Mesenchymal stem cell (in vitro differentiated cells and primary cell): ENCODE results near the gene SETD2.
A peak's percentile ranks its signal among the peaks of the same experiment; 100 is the strongest.

Experiments used
- DNase-seq: peaks from one replicate; pipeline ENCODE4 v3.0.0-alpha.2; 2013
- H2AFZ ChIP-seq: one replicate; pipeline ENCODE4 v1.6.1; 2013; ENCODE audit warnings: low read depth, mild to moderate bottlenecking, control low read depth, inconsistent platforms, low read length, moderate library complexity
- H2AK5ac ChIP-seq: 2 replicates; pipeline ENCODE4 v1.6.1; 2013; ENCODE audit warnings: low read length, moderate library complexity, mild to moderate bottlenecking, inconsistent platforms; ENCODE audit not compliant: severe bottlenecking
- H2BK120ac ChIP-seq: one replicate; pipeline ENCODE4 v1.6.1; 2013; ENCODE audit warnings: low read depth, mild to moderate bottlenecking, inconsistent platforms, low read length, moderate library complexity
- H2BK12ac ChIP-seq, 2 experiments: one replicate each; pipeline ENCODE4 v1.6.1; 2013; ENCODE audit warnings: inconsistent platforms in 2 of 2, low read length in 2 of 2, mild to moderate bottlenecking in 2 of 2, moderate library complexity in 2 of 2, control low read depth in 1 of 2
- H2BK15ac ChIP-seq: one replicate; pipeline ENCODE4 v1.6.1; 2013; ENCODE audit warnings: mild to moderate bottlenecking, low read depth, inconsistent platforms; ENCODE audit not compliant: poor library complexity, severe bottlenecking
- H2BK5ac ChIP-seq: 2 replicates; pipeline ENCODE4 v1.6.1; 2013; ENCODE audit warnings: low read depth, mild to moderate bottlenecking, low read length, control low read depth, inconsistent platforms; ENCODE audit not compliant: poor library complexity, severe bottlenecking
- H3K14ac ChIP-seq, 2 experiments: one replicate each; pipeline ENCODE4 v1.6.1; 2013; ENCODE audit warnings: inconsistent platforms in 2 of 2, low read length in 2 of 2, control low read depth in 1 of 2, mild to moderate bottlenecking in 1 of 2, moderate library complexity in 1 of 2
- H3K18ac ChIP-seq, 2 experiments: one replicate each; pipeline ENCODE4 v1.6.1; 2013; ENCODE audit warnings: inconsistent platforms in 2 of 2, low read length in 2 of 2, control low read depth in 1 of 2, low read depth in 1 of 2, mild to moderate bottlenecking in 1 of 2
- H3K23ac ChIP-seq, 2 experiments: one replicate each; pipeline ENCODE4 v1.6.1; 2013; ENCODE audit warnings: inconsistent platforms in 2 of 2, low read length in 2 of 2, mild to moderate bottlenecking in 2 of 2, moderate library complexity in 2 of 2, control low read depth in 1 of 2
- H3K27ac ChIP-seq: 2 replicates; pipeline ENCODE4 v1.5.1; 2013; ENCODE audit warnings: mild to moderate bottlenecking, moderate library complexity, low read length, control low read depth, inconsistent platforms; ENCODE audit not compliant: poor library complexity, severe bottlenecking
- H3K27me3 ChIP-seq, 2 experiments: 2 replicates each; pipeline versions ENCODE4 v1.6.1 to v1.7.0; 2013; ENCODE audit warnings: low read length in 2 of 2, mild to moderate bottlenecking in 2 of 2, moderate library complexity in 2 of 2, control low read depth in 1 of 2, inconsistent platforms in 1 of 2; ENCODE audit not compliant: control insufficient read depth in 1 of 2, insufficient read depth in 1 of 2
- H3K36me3 ChIP-seq, 2 experiments: 2 replicates each; pipeline versions ENCODE4 v1.6.1 to v1.7.0; 2013; ENCODE audit warnings: low read length in 2 of 2, control low read depth in 1 of 2, inconsistent platforms in 1 of 2, low read depth in 1 of 2, mild to moderate bottlenecking in 1 of 2; ENCODE audit not compliant: insufficient read depth in 2 of 2, control insufficient read depth in 1 of 2
- H3K4ac ChIP-seq, 2 experiments: one replicate each; pipeline ENCODE4 v1.6.1; 2013; ENCODE audit warnings: inconsistent platforms in 2 of 2, low read length in 2 of 2, mild to moderate bottlenecking in 2 of 2, moderate library complexity in 2 of 2, control low read depth in 1 of 2, low read depth in 1 of 2
- H3K4me1 ChIP-seq: 2 replicates; pipeline ENCODE4 v1.6.1; 2013; ENCODE audit warnings: low read depth, low read length, control low read depth; ENCODE audit not compliant: control insufficient read depth, insufficient read depth
- H3K4me2 ChIP-seq: 2 replicates; pipeline ENCODE4 v1.6.1; 2013; ENCODE audit warnings: low read length, mild to moderate bottlenecking, inconsistent platforms; ENCODE audit not compliant: poor library complexity, severe bottlenecking
- H3K4me3 ChIP-seq, 2 experiments: 2 replicates each; pipeline versions ENCODE4 v1.5.1 to v1.7.0; 2013; ENCODE audit warnings: low read length in 2 of 2, mild to moderate bottlenecking in 2 of 2, control low read depth in 1 of 2, low read depth in 1 of 2; ENCODE audit not compliant: insufficient read depth in 1 of 2
- H3K79me1 ChIP-seq: replicated peaks from 2 replicates; pipeline ENCODE4 v1.6.1; 2013; ENCODE audit warnings: mild to moderate bottlenecking, control low read depth, low read length, inconsistent platforms; ENCODE audit not compliant: poor library complexity, severe bottlenecking
- H3K9ac ChIP-seq: 2 replicates; pipeline ENCODE4 v1.7.0; 2013; ENCODE audit warnings: mild to moderate bottlenecking, low read length, moderate library complexity
- H3K9me3 ChIP-seq: 2 replicates; pipeline ENCODE4 v1.7.0; 2013; ENCODE audit warnings: mild to moderate bottlenecking, low read length; ENCODE audit not compliant: control insufficient read depth
- H4K8ac ChIP-seq: one replicate; pipeline ENCODE4 v1.6.1; 2013; ENCODE audit warnings: inconsistent platforms, mild to moderate bottlenecking, low read length, moderate library complexity
- H4K91ac ChIP-seq: one replicate; pipeline ENCODE4 v1.6.1; 2013; ENCODE audit warnings: mild to moderate bottlenecking, low read length, inconsistent platforms
- WGBS: methylation state at CpG from one replicate; pipeline ENCODE4 v1.1.7; 2013; ENCODE audit warnings: mixed read lengths; 5-methylcytosine and 5-hydroxymethylcytosine counted together

SETD2 gene

GRCh38 chr3:47133641-47134040 lies 30.3 kb downstream of the SETD2 start:
- no peaks in the 10 kb centered on the region for H3K79me1 ChIP-seq
- no peak overlapping the region for H3K9ac ChIP-seq
- H2BK5ac ChIP-seq, result no peak overlapping the region
- H2AFZ ChIP-seq, result no peak overlapping the region
- no peak overlapping the region for H2BK120ac ChIP-seq
- no peak overlapping the region for H2BK12ac ChIP-seq
- no peak overlapping the region for H3K4ac ChIP-seq
- H2AK5ac ChIP-seq, result no peak overlapping the region
- no peaks in the 10 kb centered on the region for H3K36me3 ChIP-seq
- H3K4me2 ChIP-seq, result no peak overlapping the region
- peaks cover 5% of the 10 kb centered on the region for H3K4me1 ChIP-seq
- H4K91ac ChIP-seq, result no peak overlapping the region
- no peak for DNase-seq
- no peak overlapping the region for H3K23ac ChIP-seq
- no peak overlapping the region for H3K4me3 ChIP-seq
- H2BK15ac ChIP-seq, result no peak overlapping the region
- no peaks in the 10 kb centered on the region for H3K27me3 ChIP-seq
- no peak overlapping the region for H3K18ac ChIP-seq
- no peak overlapping the region for H3K14ac ChIP-seq
- H4K8ac ChIP-seq, result no peak overlapping the region
- WGBS, result 100% methylated on average over 2 of the region's 3 CpGs
- no peak overlapping the region for H3K27ac ChIP-seq
- no peaks in the 10 kb centered on the region for H3K9me3 ChIP-seq

GRCh38 chr3:47130557-47130956 lies 33.4 kb downstream of the SETD2 start:
- Histone ChIP-seq H2BK12ac (no peak overlapping the region), H3K4me3 (no peak overlapping the region), H3K23ac (no peak overlapping the region), H4K8ac (no peak overlapping the region), H3K4me2 (no peak overlapping the region), H3K27me3 (no peaks in the 10 kb centered on the region), H4K91ac (no peak overlapping the region), H3K4me1 (peaks cover 5% of the 10 kb centered on the region), H2BK5ac (no peak overlapping the region), H2BK15ac (no peak overlapping the region), H3K36me3 (peaks cover 0 to 3% of the 10 kb centered on the region in 2 experiments), H3K27ac (no peak overlapping the region), H3K14ac (no peak overlapping the region), H3K9ac (no peak overlapping the region), H3K9me3 (no peaks in the 10 kb centered on the region), H2AK5ac (no peak overlapping the region), H3K18ac (no peak overlapping the region), H2BK120ac (no peak overlapping the region), H3K4ac (no peak overlapping the region), H3K79me1 (peaks cover 2% of the 10 kb centered on the region), H2AFZ (no peak overlapping the region)
- WGBS, result no CpG with 5 or more reads among the region's 2 CpGs
- no peak for DNase-seq

GRCh38 chr3:47128137-47128536 lies 35.8 kb downstream of the SETD2 start:
- H3K4me3 ChIP-seq, result no peak overlapping the region
- no peaks in the 10 kb centered on the region for H3K27me3 ChIP-seq
- no peak overlapping the region for H3K14ac ChIP-seq
- H2BK12ac ChIP-seq, result no peak overlapping the region
- peaks cover 11 to 17% of the 10 kb centered on the region in 2 experiments for H3K36me3 ChIP-seq
- DNase-seq, result no peak
- peaks cover 10% of the 10 kb centered on the region for H3K79me1 ChIP-seq
- no peak overlapping the region for H3K4ac ChIP-seq
- H3K23ac ChIP-seq, result no peak overlapping the region
- no peak overlapping the region for H4K91ac ChIP-seq
- WGBS, result 95% methylated on average over 4 of the region's 4 CpGs
- H2BK120ac ChIP-seq, result no peak overlapping the region
- H4K8ac ChIP-seq, result no peak overlapping the region
- H3K9me3 ChIP-seq, result no peaks in the 10 kb centered on the region
- H2AK5ac ChIP-seq, result no peak overlapping the region
- H3K18ac ChIP-seq, result no peak overlapping the region
- no peak overlapping the region for H2AFZ ChIP-seq
- no peak overlapping the region for H3K9ac ChIP-seq
- no peak overlapping the region for H3K27ac ChIP-seq
- H2BK15ac ChIP-seq, result no peak overlapping the region
- H3K4me2 ChIP-seq, result no peak overlapping the region
- H2BK5ac ChIP-seq, result no peak overlapping the region
- peaks cover 1% of the 10 kb centered on the region for H3K4me1 ChIP-seq

- Histone ChIP-seq H3K36me3 (peaks cover 13 to 56% of the 10 kb centered on the region in 2 experiments), H4K91ac (no peak overlapping the region), H2BK15ac (no peak overlapping the region), H3K9me3 (no peaks in the 10 kb centered on the region), H3K9ac (no peak overlapping the region), H3K4me1 (no peaks in the 10 kb centered on the region), H3K4ac (no peak overlapping the region), H3K27ac (no peak overlapping the region), H2BK12ac (no peak overlapping the region), H4K8ac (no peak overlapping the region), H3K23ac (no peak overlapping the region), H2AFZ (no peak overlapping the region), H3K14ac (no peak overlapping the region), H2BK5ac (no peak overlapping the region), H2BK120ac (no peak overlapping the region), H3K27me3 (no peaks in the 10 kb centered on the region), H2AK5ac (no peak overlapping the region), H3K18ac (no peak overlapping the region), H3K4me3 (peak overlapping the region in 1 of 2 experiments; percentile 34), H3K79me1 (peaks cover 24% of the 10 kb centered on the region), H3K4me2 (no peak overlapping the region)
- WGBS, result 99% methylated on average over 3 of the region's 3 CpGs
- DNase-seq, result no peak
Observed at GRCh38 chr3:47123857-47124256, 40.1 kb downstream of the SETD2 start.
